ENCODE results near the gene TBC1D17. TPM values are rescaled to one million over a fixed set of nuclear protein-coding genes. Genes with fewer than 3 reads are reported as not detected.

Gene TBC1D17
- total and polyA plus RNA-seq, 4 donors, result 11.3 to 27.9 (median 17.2) TPM

GRCh38 chr19:49931293-49932040 is 54.0 kb downstream of the TBC1D17 start:
- Histone ChIP-seq H3K4me1 (ENCODE audit: control insufficient read depth in 4 of 4, insufficient read depth in 4 of 4, low read length in 3 of 4) (peaks cover 6 to 34% (median 17%) of the 10 kb centered on the region in 4 donors), H3K36me3 (ENCODE audit: control insufficient read depth in 4 of 4, insufficient read depth in 3 of 4, low read depth in 1 of 4, low read length in 3 of 4) (peaks cover 3 to 17% (median 7%) of the 10 kb centered on the region in 4 donors), H3K27ac (ENCODE audit: low read depth in 1 of 2, low read length in 2 of 2) (peak overlapping the region in 1 of 2 donors; percentile 32), H3K27me3 (ENCODE audit: control insufficient read depth in 4 of 4, insufficient read depth in 4 of 4, low read length in 3 of 4) (no peaks in the 10 kb centered on the region), H3K9ac (ENCODE audit: low read depth in 1 of 2, low read length in 2 of 2) (no peak overlapping the region), H3K4me3 (ENCODE audit: low read depth in 1 of 3, low read length in 3 of 3) (peak overlapping the region; percentile 92 to 97 (median 95)), H3K9me3 (ENCODE audit: control insufficient read depth in 4 of 4, low read length in 3 of 4) (no peaks in the 10 kb centered on the region)
- TF ChIP-seq YY1 (IDR thresholded peaks at IDR 0.05) (no peak), SP1 (IDR thresholded peaks at IDR 0.05) (no peak), GABPA (IDR thresholded peaks at IDR 0.05 in 1 of 2, conservative IDR thresholded peaks at IDR 0.05 in 1 of 2) (no peak), NR2F2 (IDR thresholded peaks at IDR 0.05) (no peak), TAF1 (conservative IDR thresholded peaks at IDR 0.05) (no peak), FOXA1 (IDR thresholded peaks at IDR 0.05) (no peak), ATF3 (IDR thresholded peaks at IDR 0.05) (no peak), RXRA (IDR thresholded peaks at IDR 0.05) (no peak), MAX (IDR thresholded peaks at IDR 0.05) (no peak)
- 84% methylated on average over 7 of the region's 7 CpGs for WGBS
- no peak for DNase-seq (ENCODE audit: low spot score)

- Histone ChIP-seq H3K9ac (ENCODE audit: low read depth in 1 of 2, low read length in 2 of 2) (no peak overlapping the region), H3K36me3 (ENCODE audit: control insufficient read depth in 4 of 4, insufficient read depth in 3 of 4, low read depth in 1 of 4, low read length in 3 of 4) (peaks cover 3 to 17% (median 7%) of the 10 kb centered on the region in 4 donors), H3K9me3 (ENCODE audit: control insufficient read depth in 4 of 4, low read length in 3 of 4) (no peaks in the 10 kb centered on the region), H3K27me3 (ENCODE audit: control insufficient read depth in 4 of 4, insufficient read depth in 4 of 4, low read length in 3 of 4) (no peaks in the 10 kb centered on the region), H3K4me1 (ENCODE audit: control insufficient read depth in 4 of 4, insufficient read depth in 4 of 4, low read length in 3 of 4) (peaks cover 6 to 32% (median 17%) of the 10 kb centered on the region in 4 donors), H3K4me3 (ENCODE audit: low read depth in 1 of 3, low read length in 3 of 3) (peak overlapping the region; percentile 15 to 97 (median 92)), H3K27ac (ENCODE audit: low read depth in 1 of 2, low read length in 2 of 2) (peak overlapping the region in 1 of 2 donors; percentile 6)
- DNase-seq (ENCODE audit: low spot score), result no peak
- 85% methylated on average over 5 of the region's 5 CpGs for WGBS
- TF ChIP-seq NR2F2 (IDR thresholded peaks at IDR 0.05), result no peak
- TF ChIP-seq HNF4A (conservative IDR thresholded peaks at IDR 0.05), result no peak
- TF ChIP-seq MAX (IDR thresholded peaks at IDR 0.05), result no peak
- TF ChIP-seq RXRA (IDR thresholded peaks at IDR 0.05), result no peak
- no peak for TF ChIP-seq YY1 (IDR thresholded peaks at IDR 0.05)
- no peak for TF ChIP-seq TAF1 (conservative IDR thresholded peaks at IDR 0.05)
- no peak for TF ChIP-seq REST (IDR thresholded peaks at IDR 0.05)
- no peak for TF ChIP-seq SP1 (IDR thresholded peaks at IDR 0.05)
- no peak for TF ChIP-seq GABPA (IDR thresholded peaks at IDR 0.05 in 1 of 2, conservative IDR thresholded peaks at IDR 0.05 in 1 of 2)
- no peak for TF ChIP-seq JUND (IDR thresholded peaks at IDR 0.05)
- no peak for TF ChIP-seq ATF3 (IDR thresholded peaks at IDR 0.05)
- no peak for TF ChIP-seq RAD21 (IDR thresholded peaks at IDR 0.05)
- TF ChIP-seq HNF4G (IDR thresholded peaks at IDR 0.05), result no peak
- no peak for TF ChIP-seq FOXA1 (IDR thresholded peaks at IDR 0.05)
- TF ChIP-seq FOXA2 (IDR thresholded peaks at IDR 0.05), result no peak
- no peak for TF ChIP-seq ZBTB33 (IDR thresholded peaks at IDR 0.05)
- no peak for TF ChIP-seq EGR1 (IDR thresholded peaks at IDR 0.05; ENCODE audit: low read depth in 2 of 2)
- no peak for TF ChIP-seq CTCF (IDR thresholded peaks at IDR 0.05; ENCODE audit: low read depth, low read length, missing input control)
These were observed 54.5 kb downstream of the TBC1D17 start for GRCh38 chr19:49932041-49932451.
